GM18508 (cell line): Measurements from ENCODE around the gene ART4.

ENCODE experiments used
- ATAC-seq: cut with Tn5 transposase; IDR thresholded peaks from one replicate; pipeline ENCODE4 v1.9.1; 2021; ENCODE audit warnings: moderate number of reproducible peaks; ENCODE audit not compliant: insufficient read depth, unreplicated experiment

ART4 gene

GRCh38 chr12:14853961-14854360 is 10.6 kb upstream of the ART4 start:
- no peak for ATAC-seq

GRCh38 chr12:14852880-14853279 is 9.6 kb upstream of the ART4 start:
- ATAC-seq = no peak

- ATAC-seq = no peak
Measured at GRCh38 chr12:14850929-14851663, 7.8 kb upstream of the ART4 start.

DNA sequence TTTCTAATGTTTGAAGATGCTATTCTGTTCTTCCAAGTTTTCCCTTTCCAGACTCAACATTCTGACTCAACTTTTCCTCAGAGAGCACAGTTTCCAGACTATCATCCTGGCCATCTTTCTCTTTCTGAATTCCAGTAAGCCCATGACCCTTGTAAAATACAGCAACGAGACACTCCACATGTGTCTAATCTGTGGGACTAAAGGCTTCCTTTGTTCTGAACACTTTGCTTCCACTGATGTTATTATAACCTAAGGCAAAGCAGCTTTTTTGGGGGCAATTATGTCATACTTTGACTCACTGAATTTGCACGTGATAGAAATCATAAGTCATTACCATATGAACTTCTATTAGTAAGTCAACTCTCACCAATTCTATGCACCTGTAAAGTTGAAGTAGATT is 6.3 kb upstream of the ART4 start:
- no peak for ATAC-seq

GRCh38 chr12:14846876-14847580 is 3.7 kb upstream of the ART4 start:
- no peak for ATAC-seq

DNA sequence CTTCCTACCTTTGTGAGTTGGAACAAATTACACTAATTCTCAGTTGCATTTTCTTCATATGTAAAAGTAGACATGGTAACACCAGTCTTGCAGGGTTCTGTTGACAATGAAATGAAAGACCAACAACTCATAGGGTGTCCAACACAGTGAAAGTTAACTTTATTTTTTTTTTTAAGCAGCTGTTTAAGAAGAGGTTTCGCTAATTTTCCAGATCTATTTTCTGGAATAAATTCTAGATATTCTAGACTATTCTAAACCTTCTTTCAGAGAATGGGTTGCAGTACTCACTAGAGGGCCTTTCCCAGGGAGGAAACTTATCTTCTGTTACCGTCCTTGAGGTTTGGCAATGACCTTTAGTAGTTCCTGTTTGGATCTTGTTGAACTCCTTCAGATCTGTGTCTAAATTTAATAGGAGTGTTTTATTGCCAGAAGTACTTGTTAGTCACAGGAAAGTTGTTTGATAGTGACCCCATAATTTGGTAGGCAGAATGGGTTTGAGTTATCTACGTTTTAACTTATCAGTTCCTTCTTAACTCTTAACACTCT is 2.8 kb upstream of the ART4 start:
- no peak for ATAC-seq

DNA sequence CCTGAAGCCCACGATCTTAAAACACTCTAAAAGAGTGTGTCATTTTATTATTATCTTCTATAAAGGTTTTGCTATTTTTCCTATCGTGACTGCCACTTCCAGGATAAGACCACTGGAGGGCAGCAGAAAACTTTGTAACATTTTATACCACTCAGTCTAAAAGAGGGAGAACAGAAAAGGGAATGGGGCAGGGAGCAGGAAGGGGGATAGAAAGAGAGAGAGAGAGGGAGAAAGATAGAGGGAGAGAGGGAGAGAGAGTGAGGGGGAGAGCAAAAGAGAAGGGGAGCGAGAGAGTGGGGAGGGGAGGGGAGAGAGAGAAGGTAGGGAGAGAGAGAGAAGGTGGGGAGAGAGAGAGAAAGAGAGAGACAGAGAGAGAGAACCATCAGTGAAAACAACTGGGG is 2.0 kb upstream of the ART4 start:
- no peak for ATAC-seq

- no peak for ATAC-seq
Measured at GRCh38 chr12:14844401-14844800, 1.1 kb upstream of the ART4 start.

- ATAC-seq = no peak
Measured at GRCh38 chr12:14842315-14842714, 1.0 kb downstream of the ART4 start.

DNA sequence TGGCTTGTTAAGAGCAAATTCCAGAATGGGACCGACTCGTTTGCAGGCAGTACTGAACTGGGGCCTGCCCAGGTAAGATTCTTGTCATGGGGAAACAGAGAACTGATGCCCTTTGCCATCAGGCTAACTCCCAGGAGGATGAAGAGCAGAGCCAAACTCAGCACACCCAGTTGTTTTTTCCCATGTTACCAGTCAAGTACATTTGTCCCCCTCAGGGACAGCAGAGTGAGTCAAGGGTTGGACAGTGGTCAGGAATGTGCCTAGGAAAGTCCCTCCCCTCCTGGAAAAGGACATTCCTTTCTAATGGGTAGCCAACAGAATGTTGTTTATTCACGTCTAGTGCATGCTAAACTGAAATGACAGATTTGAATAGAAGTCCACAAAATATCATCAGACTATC is 1.6 kb downstream of the ART4 start:
- ATAC-seq = no peak

DNA sequence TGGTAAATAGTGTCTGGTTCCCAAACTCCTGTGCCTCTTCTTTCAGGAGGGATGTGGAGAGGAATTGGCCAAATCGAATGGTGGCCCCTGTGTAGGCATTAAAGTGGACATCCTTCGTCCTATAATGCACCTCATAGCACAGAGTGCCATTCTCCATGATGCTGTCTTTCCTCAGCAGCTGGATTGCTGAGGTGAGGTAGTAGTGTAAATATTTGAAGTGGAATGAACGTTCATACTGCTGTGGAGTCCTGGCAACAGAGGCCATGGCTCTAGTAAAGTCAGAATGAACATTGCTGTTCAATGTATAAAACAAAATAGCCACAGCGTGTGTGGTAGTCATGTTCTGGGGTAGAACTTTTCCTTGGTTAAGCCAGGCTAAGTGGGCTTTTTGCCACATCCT is 2.7 kb downstream of the ART4 start:
- no peak for ATAC-seq

DNA sequence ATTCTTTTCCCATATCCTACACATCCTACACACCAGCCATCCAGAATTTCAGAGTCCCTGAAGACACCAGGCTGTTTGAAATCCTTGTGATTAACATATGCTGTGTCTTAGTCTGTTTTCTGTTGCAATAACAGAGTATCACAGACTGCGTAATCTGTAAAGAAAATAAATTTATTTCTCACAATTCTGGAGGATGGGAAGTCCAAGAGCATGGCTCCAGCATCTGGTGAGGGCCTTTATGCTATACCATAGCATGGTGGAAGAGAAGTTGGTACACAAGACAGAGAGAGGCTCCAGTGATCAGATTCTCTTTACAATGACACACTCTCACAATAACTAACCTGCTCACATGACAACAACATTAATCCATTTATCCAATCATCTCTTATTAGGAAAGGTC is 4.1 kb downstream of the ART4 start:
- ATAC-seq = no peak

GRCh38 chr12:14836336-14837210 is 6.8 kb downstream of the ART4 start:
- ATAC-seq = no peak

DNA sequence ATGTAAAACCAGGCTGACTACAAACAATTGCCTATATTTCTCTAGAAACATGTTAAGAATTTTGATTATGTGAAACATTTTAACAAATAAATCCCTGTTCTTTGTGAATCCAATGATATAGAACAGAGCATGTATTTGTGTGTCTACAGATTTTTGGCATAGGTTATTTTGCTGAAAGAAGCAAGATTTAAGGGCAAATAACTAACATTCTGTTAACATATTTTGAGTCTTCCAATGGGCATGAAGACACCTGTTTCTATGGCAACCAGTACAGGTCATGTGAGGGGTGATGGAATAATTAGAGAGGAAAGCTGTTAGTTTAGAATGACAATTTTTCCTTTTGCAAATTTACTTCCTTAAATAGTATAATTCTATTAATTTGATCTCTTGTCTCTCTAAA is 8.8 kb downstream of the ART4 start:
- ATAC-seq = no peak

GRCh38 chr12:14833952-14834351 is 9.4 kb downstream of the ART4 start:
- ATAC-seq = no peak

DNA sequence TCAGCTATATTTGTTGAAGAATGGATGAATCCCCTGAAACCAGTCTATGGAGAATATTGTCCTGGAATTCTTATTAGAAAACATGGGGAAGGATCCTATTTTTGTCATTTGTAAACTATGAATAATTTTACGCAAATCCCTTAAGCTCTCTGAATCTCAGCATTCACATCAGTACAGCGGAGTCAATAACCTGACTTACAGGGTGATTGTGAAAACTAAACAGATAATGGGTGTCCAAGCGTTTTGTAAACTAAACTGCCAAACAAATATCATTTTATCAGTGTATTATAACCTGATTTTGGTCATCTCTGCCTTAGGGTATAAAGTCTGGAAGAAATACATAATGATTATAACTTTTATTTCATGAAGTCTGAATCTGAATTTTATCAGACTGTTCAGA is 10.0 kb downstream of the ART4 start:
- ATAC-seq = no peak

DNA sequence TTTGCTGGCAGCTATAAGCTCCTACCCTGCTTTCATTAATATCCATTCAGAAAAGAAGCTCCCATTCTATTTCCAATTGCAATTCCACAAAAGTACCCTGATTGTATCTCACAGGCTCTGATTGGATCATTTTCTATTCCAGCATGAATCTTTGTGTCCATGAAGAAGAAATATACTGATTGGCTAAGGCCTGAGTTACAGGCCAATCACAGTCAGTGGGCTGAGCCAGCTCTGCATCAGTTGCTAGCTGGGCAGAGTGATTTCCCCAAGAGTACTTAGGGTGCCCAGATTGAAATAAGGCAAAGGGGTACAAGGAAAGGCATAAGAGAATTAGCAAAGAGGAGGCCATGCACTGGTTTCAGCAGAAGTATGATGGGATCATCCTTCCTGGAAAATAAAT is 14.4 kb downstream of the ART4 start:
- no peak for ATAC-seq

- no peak for ATAC-seq
Measured at GRCh38 chr12:14827043-14827442, 16.3 kb downstream of the ART4 start.

DNA sequence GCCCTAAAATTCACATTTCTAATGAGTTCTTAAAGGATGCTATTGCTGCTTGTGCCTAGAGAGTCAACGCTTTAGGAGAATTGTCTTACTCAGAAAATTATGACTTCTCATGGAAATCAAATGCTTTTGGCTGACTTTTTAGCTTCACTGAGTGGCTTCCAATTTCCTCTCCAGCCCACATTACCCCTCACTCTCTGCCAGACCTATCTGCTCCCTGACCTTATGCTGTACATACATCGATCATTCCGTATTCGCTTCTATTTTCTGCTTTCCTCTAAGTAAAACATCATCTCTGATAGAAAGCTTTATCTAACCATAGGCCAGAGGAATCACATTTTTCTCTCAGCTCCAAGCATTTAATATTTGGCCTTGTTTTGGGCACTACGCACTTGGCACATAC is 16.8 kb downstream of the ART4 start:
- ATAC-seq = no peak

DNA sequence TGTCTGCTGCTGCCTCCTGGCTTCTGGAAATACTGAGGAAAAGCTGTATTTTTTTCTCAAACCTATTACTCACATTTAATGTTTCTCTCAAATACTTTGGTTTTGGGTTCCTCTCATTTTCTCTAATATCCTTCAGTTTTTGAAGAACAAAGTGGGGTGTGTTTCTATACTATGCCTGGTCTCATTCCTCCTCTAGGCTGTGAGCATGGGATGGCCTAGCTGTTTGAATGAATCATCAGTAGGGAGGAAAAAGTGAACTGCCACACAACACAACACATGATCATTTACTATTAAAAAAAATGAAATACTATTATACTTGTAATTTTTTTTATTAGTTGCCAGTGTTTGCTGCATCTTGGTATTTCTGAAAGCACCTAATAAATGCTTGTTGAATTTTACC is 18.1 kb downstream of the ART4 start:
- no peak for ATAC-seq
